ENCODE measurements around the gene CYP26A1.
A peak's percentile ranks its signal among the peaks of the same experiment; 100 is the strongest.

CYP26A1 gene

GRCh38 chr10:93064874-93065660 lies 8.6 kb upstream of the CYP26A1 start:
- no peak overlapping the region for H3K4me3 ChIP-seq (ENCODE audit: low read depth, low read length)
- no peak for TF ChIP-seq CTCF (conservative IDR thresholded peaks at IDR 0.05; ENCODE audit: low read depth, low read length)
- DNase-seq (ENCODE audit: low read depth): no peak

DNA sequence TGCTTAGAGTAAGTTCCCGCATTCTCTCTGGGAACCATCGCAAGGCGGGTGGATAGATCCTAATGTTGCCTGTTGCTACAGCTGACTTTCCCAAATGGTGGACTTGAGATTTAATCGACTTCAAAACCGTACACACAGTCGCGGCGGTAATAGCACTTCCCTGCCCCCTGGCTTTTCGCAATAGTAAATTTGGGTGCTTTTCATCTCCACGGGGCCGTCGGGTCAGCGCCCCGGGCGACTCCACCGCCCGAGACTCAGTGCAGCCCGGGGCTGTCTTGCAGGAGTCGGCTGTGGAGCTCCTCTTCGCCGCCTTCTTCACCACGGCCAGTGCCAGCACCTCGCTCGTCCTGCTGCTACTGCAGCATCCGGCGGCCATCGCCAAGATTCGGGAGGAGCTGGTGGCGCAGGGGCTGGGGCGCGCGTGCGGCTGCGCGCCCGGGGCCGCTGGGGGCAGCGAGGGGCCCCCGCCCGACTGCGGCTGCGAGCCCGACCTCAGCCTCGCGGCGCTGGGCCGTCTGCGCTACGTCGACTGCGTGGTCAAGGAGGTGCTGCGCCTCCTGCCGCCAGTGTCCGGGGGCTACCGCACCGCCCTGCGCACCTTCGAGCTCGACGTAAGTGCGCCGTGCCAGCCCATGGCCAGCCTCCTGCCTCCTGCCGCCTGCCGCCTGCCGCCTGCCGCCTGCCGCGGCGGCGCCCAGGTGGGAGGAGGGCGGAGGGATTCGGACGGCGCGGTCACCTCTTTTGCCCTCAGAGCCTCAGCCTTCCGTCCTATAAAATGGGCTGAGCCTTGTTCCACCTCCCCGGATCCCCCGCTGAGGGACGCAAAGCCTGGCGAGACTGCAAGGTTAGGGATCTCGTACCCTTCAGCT lies 7.8 kb upstream of the CYP26A1 start:
- H3K4me3 ChIP-seq (ENCODE audit: low read depth, low read length): no peak overlapping the region
- DNase-seq (ENCODE audit: low read depth): no peak
- no peak for TF ChIP-seq CTCF (conservative IDR thresholded peaks at IDR 0.05; ENCODE audit: low read depth, low read length)

GRCh38 chr10:93066544-93066913 lies 7.2 kb upstream of the CYP26A1 start:
- no peak for DNase-seq (ENCODE audit: low read depth)
- no peak for TF ChIP-seq CTCF (conservative IDR thresholded peaks at IDR 0.05; ENCODE audit: low read depth, low read length)
- no peak overlapping the region for H3K4me3 ChIP-seq (ENCODE audit: low read depth, low read length)

DNA sequence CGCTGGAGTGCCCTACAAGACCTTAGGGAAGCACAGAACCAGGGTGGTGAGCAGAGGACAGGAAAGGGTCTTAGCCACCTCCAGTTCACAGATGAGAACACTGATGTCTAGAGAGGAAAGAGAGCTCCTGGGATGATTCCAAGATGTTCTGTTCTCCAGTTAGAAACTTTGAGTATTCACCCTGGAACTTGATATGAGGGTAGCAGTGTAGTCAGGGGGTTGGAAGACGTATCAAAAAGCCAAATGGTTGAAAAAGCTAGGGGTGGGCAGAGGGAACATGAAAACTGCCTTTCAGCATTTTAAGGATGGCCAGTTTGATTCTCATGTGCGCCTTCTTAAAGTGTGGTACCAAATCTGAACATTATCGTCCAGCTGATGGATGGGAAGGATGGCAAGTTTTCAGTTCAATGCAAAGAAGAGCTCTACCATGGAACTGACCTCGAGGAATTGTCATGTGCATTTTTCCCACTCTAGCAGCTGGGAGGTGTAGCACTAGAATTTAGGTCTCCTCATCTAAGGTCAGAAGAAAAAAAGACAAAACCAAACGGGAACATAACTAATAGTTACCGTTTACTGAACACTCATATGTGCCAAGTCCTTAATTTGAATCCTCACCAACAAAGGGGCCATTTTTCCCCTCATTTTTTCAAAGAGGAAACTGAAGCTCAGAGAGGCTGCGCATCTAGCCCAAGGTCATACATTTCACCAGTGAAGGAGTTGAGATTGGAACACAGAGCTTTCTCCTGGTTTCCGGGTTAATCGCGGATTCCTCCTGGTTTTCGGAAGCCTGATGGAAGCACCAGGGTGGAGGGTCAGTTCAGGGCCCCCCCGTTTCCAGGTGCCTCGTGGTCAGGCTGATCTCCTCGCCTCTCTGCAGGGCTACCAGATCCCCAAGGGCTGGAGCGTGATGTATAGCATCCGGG lies 6.0 kb upstream of the CYP26A1 start:
- no peak for DNase-seq (ENCODE audit: low read depth)
- TF ChIP-seq CTCF (conservative IDR thresholded peaks at IDR 0.05; ENCODE audit: low read depth, low read length): no peak
- no peak overlapping the region for H3K4me3 ChIP-seq (ENCODE audit: low read depth, low read length)

- peak; percentile 48 for DNase-seq (ENCODE audit: low read depth)
- peak; percentile 7 for TF ChIP-seq CTCF (conservative IDR thresholded peaks at IDR 0.05; ENCODE audit: low read depth, low read length)
- H3K4me3 ChIP-seq (ENCODE audit: low read depth, low read length): no peak overlapping the region
Measured at GRCh38 chr10:93068411-93069244, 5.1 kb upstream of the CYP26A1 start.

DNA sequence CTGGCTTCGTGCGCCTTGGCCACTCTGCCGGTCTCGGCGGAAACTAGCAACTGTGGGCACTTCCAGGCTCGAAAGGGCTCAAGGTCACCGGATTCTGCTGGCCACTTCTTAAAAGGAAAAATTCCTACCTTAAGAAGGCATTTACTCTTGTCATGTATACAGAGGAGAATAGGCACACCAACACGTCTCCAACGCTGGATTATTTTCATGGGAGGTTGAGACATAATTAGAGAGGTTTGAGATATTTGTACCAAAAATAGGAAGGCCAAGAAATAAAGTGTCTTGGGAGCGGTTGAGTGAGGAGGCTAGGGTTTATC lies 4.5 kb upstream of the CYP26A1 start:
- no peak overlapping the region for H3K4me3 ChIP-seq (ENCODE audit: low read depth, low read length)
- TF ChIP-seq CTCF (conservative IDR thresholded peaks at IDR 0.05; ENCODE audit: low read depth, low read length): no peak
- DNase-seq (ENCODE audit: low read depth): no peak

All from choroid plexus epithelial cell (primary cell).